ENCODE data around the gene OXGR1. TPM values are rescaled to one million over a fixed set of nuclear protein-coding genes. Genes with fewer than 3 reads are reported as not detected.

The OXGR1 gene
- not detected in 2 replicates for total RNA-seq

DNA sequence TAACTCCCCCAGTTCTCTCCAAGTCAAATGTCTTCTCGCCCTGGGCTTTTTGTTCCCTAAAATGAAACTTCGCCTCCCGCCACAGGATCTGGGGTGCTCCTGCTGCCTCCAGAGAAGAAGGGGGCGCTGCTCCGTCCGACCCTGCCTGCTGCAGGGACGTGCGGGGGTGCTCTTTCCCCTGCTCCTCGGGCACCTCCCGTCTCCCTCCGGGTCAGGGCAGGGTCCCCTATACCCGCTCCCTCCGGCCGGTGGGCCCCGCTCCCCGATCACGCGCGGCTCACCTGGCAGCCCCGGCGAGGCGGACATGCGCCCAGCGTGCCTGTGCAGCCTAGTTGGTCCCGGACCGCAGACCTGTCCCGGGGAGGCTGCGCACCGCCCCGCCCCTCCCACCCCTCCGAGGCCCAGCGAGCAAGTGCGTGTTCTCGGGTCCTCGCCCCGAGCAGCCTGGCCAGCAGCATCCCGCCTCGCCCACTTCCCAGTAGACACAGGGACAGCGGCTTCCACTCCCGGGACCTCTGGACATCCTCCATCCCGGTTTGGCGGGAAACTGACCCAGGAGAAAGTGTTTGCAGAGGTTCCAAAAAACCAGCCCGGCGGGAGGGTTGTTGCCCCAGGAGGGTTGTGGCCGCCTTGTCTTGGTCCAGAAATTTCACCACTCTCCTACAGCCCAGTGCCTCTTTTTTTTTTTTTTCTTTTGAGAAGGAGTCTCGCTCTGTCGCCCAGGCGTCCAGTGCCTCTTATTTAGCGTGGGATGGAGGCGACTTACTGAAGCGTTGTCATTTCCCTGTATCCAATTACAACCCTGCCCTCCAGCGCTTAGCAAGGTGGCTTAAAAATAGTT, at the start of gene OXGR1:
Gene OXGR1 (minus strand): TSS at position 460 of the 841 bp plus-strand sequence. CDS start 6,717 bp downstream, outside the sequence.

Other genes with a start within 250 kb of the OXGR1 start
- 16.4 and 27.7 TPM in 2 replicates for gene MBNL2, start 227.9 kb upstream of the OXGR1 start, total RNA-seq